ENCODE measurements around the gene NRAP.

Gene NRAP, protein sequence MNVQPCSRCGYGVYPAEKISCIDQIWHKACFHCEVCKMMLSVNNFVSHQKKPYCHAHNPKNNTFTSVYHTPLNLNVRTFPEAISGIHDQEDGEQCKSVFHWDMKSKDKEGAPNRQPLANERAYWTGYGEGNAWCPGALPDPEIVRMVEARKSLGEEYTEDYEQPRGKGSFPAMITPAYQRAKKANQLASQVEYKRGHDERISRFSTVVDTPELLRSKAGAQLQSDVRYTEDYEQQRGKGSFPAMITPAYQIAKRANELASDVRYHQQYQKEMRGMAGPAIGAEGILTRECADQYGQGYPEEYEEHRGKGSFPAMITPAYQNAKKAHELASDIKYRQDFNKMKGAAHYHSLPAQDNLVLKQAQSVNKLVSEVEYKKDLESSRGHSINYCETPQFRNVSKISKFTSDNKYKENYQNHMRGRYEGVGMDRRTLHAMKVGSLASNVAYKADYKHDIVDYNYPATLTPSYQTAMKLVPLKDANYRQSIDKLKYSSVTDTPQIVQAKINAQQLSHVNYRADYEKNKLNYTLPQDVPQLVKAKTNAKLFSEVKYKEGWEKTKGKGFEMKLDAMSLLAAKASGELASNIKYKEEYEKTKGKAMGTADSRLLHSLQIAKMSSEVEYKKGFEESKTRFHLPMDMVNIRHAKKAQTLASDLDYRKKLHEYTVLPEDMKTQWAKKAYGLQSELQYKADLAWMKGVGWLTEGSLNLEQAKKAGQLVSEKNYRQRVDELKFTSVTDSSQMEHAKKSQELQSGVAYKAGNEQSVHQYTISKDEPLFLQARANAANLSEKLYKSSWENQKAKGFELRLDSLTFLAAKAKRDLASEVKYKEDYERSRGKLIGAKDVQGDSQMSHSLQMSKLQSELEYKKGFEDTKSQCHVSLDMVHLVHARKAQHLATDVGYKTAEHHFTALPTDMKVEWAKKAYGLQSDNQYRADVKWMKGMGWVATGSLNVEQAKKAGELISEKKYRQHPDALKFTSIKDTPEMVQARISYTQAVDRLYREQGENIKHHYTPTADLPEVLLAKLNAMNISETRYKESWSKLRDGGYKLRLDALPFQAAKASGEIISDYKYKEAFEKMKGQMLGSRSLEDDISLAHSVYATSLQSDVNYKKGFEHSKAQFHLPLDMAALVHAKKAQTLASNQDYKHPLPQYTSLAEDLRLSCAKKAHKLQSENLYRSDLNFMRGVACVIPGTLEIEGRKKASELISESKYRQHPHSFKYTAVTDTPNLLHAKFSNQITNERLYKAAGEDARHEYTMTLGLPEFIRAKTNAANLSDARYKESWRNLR (N-terminal part only)

DNA sequence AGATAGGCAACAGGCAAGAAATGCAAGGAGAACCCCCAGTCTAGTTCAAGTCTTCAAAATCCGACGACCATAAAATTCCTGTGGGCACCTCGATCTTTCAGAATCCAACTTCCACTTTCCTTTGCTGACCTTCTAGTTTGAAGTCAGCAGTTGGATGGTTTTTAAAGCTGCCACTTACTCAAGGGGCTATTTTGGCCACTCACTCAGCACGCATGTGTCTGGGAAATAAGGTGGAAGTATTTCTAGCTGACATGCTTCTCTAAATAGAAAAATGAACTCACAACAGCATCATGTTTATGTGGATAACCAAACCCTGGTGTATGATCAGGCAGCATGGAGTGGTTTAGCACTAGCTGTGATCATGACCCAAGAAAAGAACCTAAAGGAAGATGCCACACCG, at the start of gene NRAP:
Gene NRAP, minus strand, starts transcription at position 134 of the 400 bp plus-strand sequence. CDS start 159 bp downstream, outside the sequence.
- DNase-seq = no peak

DNA sequence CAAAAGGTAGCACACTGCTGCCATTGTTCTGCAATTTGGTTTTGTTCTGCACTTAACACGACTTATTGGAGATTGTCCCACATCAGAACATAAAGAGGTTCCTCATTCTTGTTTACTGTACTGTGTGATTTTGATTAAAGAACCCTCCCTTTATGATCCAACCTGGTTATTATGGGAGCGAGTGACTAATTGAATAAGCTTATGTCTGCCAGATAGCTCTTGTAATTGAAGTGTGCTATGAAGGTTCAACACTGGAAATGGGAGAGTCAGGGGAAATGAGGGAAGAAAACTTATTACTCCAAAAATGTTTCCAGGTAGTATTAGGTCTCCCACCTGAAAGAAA, 49.8 kb upstream of the NRAP start:
- DNase-seq = no peak

DNA sequence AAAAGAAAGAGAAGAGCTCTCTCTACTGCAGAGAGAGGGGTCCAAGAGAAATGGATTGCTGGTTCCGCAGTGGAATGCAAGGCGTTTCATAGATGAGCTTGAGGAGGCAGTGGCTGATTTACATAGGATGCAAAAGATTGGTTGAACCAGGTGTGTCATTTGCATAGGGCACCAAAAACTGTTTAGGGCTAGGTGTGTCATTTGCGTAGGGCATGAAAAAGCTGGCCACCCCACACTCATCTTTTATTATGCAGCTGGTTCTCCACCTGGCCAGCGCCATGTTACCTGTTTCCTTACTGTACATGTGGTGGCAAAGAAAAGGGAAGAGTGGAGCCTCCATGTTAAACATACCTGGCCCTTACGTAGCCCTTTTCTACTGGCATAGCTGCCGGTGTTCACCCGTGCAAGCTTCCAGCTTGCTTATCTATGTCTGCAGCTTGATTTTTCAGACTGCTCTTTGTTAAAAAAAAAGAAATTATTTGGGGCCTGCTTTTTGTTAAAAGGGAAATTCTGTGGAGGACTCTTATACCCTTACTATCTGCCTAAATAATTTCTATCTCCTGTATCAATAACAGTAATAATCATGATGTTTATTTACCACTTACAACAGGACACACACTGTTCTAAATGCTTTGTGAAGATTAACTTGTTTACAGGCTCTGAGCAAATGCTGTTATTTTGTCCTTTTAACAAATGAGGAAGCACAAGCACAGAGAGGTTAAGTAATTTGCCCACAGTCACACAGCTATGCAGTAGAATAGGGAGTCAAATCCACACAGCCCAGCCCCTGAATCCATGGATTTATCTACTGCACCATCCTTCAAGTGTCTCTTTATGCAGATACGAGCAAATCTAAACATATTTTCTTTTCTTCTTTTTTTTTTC, 49.2 kb upstream of the NRAP start:
- no peak for DNase-seq

DNA sequence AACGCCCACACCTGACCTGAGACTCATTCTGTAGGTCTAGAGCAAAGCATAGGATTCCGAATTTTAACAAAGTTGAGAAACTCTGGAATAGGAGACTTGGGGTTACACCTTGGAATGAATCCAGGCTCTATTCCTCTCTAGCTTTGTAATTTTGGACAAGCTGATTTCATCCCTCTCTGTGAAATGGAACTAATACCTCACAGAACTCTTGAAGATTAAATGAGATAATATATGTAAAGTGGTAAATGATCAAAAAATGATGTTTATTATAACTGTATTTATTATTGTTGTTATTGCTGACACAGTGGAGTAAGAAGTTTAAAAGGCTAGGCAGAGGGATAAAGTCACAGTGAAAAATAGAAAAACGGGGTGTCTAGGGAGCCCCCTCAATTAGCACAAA, 48.2 kb upstream of the NRAP start:
- DNase-seq = no peak

DNA sequence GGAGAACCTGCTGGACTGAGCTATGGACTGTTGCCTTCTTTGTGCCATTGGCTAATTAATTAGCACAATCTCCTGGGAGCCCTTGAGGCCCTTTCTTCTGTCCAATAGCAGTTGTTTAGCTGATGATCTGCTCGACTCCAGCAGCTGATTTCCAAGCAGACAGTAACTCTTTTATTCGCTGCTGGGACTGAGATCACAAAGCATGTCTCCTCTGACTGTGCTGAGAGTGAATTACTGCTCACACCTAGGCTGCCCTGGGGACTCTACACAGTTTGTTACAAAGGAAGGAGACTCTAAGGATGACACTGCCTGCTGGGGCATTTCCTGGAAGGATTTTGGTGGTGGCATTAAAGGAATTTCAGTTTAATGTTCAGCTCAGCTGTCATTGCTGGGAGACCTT, 47.3 kb upstream of the NRAP start:
- DNase-seq = no peak

DNA sequence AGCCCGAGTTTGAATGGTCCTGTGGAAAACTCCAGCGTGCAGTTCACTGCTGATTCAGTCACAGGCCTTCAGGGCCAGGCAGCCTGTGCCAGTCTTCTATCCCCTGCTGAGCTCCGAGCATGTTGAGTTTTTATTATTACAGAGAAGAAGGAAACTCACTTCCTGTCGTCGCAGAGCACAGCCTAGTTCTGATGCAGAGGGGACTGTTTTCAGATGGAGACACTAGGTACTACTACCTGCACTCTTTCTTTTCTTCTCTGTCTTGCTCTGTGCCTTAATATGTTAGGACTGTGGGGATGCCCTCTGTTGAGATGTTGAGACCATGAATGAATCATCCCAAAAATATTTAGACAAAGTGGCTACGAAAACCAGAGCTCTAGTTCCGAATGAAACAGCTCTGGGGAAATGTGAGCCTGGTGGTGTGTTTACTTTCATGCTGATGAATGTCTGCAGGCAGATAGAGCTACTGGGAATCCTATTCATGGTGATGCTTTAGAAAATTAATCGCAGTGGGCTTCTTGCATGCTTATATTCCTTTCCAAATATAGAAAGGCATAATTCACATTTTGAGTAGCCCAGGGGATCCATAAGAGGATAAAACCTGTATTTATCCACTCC, 45.5 kb upstream of the NRAP start:
- DNase-seq = peak; percentile 23

DNA sequence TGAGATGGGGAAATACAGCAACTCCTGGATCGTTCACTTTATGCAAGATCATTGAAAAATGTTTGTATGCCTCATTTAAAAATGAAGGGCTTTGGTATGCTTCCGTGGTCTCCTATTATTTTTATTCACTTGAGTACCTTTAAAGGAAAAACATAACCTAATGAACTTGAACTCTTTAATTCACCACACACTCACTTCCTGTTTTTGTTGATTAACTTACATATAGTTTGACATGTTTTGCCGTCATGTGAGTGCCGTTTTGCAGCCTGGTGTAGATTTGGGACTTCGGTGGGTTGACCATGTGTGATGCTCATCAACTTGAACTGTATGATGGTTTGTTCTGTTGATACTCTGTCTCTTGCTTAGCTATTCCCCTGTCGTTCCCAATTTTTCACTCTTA, 44.8 kb upstream of the NRAP start:
- DNase-seq = no peak

DNA sequence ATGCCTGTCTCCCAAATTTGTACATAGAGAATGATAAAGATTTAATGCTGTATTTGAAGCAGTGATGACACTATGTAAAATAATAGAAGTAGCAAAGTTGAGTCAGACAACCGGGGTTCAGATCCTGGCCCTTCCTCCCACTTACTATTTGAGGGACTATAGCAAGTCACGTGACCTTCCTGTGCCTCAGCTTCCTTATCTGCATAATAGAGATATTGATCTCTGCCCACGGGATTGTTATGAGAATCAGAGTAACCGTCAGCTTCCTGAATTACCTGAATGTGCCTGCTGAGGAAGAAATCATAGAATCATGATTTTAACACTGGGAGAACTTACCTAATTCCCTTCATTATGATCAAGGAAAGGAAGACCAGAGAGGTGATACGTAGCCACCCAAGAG, 42.8 kb upstream of the NRAP start:
- no peak for DNase-seq

DNA sequence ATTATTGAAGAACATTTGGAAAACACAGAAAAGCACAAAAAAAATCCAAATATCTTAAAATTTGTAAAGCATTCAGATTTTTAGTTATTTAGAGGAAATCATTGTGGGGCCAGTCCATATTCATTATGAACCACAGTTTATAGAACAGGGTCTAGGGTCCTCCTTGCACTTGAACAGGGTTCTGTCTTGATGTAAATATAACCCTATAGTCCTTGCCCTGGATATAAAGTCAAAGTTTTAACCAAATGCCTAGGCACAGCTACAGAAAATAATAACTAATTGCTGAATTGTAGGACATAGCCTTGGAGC, 41.5 kb upstream of the NRAP start:
- DNase-seq = no peak

DNA sequence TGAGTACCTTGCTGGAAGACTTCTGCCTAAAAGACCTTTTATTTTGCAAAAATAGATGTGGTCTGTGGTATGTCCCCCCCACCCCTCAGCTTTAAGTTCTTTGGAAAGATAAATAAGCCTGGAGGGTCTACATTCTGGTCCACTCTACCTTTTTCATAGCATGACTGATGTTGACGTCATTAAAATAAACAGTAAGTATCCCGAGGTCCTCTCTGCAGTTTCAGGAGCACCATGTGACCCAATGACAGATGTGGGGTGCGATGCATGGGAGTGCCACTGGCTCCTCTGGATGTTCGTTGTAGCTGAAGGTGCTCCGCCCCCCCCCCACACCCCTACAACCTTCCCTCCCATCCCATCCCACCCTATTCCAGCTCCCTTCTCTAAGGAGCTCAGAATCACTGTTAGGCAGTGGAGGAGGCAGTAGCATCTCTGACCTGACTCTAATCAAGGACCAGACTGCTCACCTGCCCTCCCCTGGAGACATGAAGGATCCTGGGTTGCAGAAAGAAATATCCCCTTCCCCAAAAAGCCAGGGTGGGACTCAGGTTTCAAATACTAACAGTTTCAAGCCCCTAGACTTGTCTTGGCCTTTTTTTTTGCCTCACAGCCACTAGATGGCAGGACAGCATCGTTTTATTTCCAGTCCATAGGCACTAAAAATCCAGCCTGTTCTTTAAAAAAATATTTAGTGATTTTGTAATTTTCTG, 40.9 kb upstream of the NRAP start:
- DNase-seq = no peak

DNA sequence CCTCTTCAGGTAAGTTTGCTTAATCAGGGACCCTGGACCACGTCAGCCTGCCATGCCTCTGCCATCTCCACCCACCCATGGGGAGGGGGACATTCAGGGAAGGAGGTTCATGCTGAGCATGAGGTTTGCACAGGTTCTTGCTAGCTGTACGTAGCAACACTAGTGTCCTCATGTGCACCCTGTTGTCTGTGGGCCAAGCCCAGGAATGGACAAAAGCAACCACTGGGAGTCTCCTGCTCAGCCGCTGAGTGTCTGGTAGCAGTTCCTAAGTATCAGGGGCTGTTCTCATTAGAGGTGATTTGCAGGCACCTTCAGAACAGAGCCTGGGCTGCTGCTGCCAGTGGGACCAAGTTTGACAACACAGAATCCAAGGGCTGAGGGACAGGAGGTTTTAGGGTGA, 33.8 kb upstream of the NRAP start:
- DNase-seq = no peak

DNA sequence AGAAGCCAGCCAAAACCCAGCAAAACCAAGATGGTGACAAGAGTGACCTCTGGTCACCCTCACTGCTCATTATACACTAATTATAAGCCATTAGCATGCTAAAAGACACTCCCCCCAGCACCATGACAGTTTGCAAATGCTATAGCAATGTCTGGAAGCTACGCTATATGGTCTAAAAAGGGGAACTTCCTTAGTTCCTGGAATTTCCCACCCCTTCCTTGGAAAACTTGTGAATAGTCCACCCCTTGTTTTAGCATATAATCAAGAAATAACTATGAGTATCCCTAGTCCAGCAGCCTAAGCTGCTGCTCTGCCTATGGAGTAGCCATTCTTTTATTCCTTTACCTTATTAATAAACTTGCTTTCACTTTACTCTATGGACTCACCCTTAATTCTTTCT, 31.9 kb upstream of the NRAP start:
- DNase-seq = no peak

DNA sequence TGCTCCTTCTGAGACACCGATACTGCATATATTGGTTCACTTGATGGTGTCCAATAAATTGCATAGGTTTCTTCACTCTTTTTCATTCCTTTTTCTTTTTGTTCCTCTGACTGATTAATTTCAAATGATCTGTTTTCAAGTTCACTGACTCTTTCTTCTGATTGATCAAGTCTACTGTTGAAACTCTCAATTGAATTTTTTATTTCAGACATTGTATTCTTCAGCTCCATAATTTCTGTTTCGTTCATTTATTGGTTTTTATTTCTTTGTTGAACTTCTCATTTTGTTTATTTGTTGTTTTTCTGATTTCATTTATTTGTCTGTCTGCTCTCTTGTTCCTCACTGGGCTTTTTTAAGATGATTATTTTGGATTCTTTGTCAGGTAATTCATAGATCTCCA, 29.5 kb upstream of the NRAP start:
- no peak for DNase-seq

DNA sequence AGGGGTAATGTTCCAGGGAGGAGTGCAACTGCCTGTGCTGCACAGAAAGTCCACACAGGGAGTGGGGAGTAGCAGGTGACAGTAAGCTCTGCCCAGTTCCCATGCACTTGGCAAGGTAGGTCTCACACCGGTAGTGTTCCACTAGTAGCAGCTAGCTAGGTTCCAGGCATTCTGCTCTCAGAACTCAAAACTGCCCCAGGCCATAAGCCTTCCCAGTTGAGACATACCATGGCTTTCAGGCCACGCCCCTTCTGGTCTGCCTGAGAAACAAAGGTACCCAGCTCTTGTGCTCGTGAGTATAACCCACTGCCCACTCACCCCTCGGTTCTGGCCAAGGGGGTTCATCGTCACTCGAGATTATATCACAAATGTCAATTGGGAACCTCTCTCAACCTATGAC, 28.4 kb upstream of the NRAP start:
- DNase-seq = no peak

DNA sequence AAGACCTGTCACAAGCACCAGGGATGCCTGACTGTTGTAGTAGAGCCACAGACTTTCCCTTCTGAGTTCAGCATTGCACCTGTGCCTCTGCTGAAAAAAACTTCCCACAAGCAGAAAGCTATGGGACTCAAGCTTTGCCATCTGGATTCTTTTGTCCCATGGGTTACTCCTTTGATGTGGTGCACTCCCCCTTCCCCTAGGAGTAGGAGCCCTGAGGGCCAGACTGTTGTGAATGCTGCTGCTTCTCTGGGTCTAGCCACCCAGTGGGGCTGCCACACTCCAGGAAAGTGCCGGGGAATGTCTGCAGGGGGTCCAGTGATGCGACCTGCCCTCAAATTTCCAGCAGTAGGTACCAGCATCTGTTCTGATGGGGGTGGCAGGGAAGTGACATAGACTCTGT, 27.5 kb upstream of the NRAP start:
- no peak for DNase-seq

DNA sequence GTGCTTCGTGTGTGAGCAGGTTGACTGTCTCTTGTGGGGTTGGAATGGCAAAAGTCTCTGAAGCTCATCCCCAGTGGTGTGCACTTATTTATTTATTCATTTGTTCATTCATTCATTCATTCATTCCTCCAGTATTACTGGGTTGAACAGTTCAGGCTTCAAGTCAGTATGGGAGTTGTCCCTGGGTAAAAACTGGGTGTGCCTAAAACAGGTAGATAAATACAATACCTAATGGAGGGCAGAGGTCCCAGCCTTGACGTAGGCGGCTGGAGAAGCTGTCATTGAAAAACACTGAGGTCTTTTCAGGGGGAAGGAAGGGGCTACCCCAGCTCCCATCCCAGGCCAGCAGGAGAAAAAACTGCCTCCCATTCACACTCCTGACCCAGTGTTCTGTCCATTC, 26.9 kb upstream of the NRAP start:
- no peak for DNase-seq

DNA sequence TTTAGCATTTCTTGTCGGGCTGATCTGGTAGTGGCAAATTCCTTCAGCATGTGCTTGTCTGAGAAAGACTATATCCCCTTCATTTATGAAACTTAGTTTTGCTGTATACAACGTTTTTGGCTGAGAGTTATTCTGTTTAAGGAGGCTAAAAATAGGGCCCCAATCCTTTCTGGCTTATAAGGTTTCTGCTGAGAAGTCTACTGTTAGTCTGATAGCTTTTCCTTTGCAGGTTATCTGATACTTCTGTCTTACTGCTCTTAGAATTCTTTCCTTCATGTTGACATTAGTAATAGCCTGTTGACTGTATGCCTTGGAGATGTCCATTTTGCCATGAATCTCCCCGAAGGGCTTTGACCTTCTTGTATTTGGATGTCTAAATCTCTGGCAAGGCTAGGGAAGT, 25.7 kb upstream of the NRAP start:
- no peak for DNase-seq

DNA sequence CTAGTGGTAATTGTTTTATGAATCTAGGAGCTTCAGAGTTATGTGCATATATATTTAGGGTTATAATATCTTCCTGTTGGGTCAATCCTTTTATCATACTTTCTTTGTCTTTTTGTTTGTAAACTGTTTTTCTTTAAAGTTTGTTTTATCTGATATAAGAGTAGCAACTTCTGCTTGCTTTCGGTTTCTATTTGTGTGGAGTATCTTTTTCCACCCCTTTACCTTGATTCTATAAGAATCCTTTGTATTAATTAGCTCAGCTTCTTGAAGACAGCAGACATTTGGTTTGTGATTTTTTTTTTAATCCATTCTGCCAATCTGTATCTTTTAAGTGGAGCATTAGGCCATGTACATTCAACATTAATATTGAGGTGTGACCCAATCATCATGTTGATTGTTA, 25.2 kb upstream of the NRAP start:
- DNase-seq = no peak

DNA sequence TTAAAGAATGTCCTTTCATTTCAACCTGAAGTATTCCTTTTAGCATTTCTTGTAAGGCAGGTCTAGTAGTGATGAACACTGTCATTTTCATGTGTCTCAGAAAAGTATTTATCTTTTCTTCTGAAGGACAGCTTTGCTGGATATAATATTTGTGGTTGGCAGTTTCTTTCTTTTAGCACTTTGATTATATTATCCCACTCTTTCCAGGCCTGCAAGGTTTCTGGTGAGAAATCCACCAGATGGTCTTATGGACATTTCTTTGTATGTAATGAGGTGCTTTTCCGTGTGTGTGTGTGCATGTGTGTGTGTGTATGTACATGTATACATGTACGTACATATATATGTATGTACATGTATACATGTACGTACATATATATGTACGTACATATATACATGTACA, 23.2 kb upstream of the NRAP start:
- DNase-seq = no peak

DNA sequence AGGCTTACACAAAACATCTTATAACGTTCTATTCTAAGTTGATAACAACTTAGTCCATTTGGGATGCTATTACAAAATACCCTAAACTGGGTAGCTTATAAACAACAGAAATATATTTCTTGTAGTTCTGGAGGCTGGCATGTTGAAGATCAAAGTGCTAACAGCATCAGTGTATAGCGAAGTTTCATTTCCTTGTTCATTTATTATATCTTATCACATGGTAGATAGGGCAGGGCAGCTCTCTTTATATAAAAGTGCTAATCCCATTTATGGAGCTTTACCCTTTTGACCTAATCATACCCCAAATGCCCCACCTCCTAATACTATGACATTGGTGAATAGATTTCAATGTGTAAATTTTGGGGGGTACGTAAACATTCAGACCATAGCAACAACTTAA, 22.2 kb upstream of the NRAP start:
- DNase-seq = no peak

DNA sequence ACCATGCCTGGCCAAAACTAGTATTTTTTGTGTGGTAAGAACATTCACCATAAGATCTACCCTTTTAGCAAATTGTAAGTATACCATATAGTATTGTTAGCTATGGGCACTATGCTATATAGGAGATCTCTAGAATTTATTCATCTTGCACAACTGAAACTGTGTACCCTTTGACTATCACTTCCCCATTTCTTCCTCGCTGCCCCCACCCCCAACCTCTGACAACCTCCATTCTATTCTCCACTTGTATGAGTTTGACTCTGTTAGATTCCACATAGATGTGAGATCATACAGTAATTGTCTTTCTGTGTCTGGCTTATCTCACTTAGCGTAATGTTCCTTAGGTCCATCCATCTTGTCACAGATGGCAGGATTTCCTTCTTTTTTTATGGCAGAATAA, 19.5 kb upstream of the NRAP start:
- DNase-seq = no peak

Measured in NCI-H226 (cell line).